ENCODE results near the gene MAPK9. TPM values are rescaled to one million over a fixed set of nuclear protein-coding genes. Genes with fewer than 3 reads are reported as not detected.
A peak's percentile ranks its signal among the peaks of the same experiment; 100 is the strongest.
"Not testable (repeated sequence)": the region's sequence is repeated elsewhere in the genome, so short reads cannot be mapped to it uniquely, and the experiment has no call there.

MAPK9 gene
- polyA plus RNA-seq, 4 donors, result 35.8 to 46.6 (median 38.8) TPM

DNA sequence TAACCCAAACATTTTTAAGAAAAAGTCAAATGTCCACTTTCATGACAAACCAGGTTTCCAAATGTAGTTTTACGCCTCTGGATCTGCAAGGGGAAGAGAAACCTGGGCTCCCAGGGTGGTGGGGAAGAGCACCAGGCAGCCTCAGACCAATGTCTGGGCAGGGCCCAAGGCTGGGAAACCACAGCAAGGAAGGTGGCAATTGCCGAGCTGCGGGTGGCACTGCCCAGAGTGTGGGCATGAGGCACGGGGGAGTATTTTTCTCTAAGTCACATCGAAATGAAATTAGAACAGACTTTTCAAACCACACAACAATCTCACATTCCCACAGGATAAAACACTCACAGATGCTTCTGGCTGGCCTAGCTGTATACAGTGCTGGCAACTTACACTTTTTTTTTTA, 50.3 kb downstream of the MAPK9 start:
- no peak for DNase-seq (ENCODE audit: low read depth in 4 of 4, low spot score in 3 of 4)

DNA sequence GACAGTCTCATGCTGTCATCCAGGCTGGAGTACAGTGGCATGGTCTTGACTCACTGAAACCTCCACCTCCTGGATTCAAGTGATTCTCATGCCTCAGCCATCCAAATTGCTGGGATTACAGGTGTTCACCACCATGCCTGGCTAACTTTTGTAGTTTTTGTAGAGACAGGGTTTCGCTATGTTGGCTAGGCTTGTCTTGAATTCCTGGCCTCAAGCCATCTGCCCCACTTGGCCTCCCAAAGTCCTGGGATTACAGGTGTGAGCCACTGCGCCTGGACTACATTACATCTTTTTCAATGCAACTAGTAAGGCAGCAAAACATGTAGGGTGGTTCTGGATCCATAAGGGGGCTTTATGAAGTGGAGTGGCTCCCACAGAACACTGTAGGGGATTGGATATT, 53.3 kb downstream of the MAPK9 start:
- no peak for DNase-seq (ENCODE audit: low read depth in 4 of 4, low spot score in 3 of 4)

DNA sequence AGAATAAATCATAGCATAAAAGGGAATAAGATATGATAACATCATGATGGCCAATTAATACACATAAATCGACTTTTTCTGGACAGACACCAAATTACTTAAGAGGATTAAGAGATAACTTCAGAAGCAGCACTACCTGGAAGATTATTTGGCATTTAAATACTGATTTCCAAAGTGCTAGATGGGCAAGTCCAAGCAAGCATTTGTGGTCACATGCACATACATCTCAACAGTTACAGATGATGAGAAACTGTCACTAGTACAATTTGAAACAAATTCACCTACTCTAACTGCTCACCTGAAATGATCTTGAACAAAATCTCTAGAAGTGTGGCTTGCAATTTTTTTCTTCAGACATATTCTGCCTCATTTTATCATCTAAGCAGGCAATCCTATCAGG, 56.0 kb downstream of the MAPK9 start:
- DNase-seq (ENCODE audit: low read depth in 4 of 4, low spot score in 3 of 4), result no peak

DNA sequence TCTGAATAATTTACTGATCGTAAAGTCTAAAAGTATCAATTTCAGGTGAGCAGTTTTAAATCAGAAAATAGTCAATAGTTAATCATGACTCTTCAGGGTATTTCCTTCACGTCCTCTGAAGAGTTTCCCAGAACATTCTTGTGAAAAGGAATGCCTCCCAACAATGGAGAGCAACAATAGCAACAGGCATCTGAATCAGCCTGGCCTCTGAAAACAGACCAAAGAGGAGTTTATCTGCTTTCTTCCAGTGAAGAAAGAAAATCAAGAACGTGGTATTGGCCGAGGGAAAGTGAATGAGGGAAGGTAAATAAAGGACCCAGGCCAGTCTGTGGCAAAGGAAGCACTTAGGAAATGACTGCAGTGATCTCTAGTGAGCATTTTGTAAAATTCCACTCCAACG, 56.8 kb downstream of the MAPK9 start:
- DNase-seq (ENCODE audit: low read depth in 4 of 4, low spot score in 3 of 4), result no peak

DNA sequence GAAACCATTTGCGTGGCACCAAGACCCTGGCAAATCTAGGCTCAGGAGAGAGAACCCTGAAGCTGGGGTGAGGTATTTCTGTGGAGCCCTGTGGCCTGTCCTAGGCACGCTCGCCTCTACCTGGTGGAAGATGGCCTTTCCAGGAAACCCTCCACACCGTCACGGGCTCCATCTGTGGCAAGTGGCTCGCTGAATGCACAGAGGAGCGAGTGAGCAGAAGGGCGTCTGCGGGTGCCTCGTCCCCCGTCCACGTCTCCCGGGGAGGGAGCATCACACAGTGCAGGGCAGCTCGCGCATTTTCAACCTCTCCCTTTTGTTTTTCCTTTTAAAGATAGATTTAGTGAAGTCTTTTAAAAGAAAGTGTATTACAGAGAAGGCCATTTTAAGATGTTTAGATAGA, 57.6 kb downstream of the MAPK9 start:
- DNase-seq (ENCODE audit: low read depth in 4 of 4, low spot score in 3 of 4), result no peak

DNA sequence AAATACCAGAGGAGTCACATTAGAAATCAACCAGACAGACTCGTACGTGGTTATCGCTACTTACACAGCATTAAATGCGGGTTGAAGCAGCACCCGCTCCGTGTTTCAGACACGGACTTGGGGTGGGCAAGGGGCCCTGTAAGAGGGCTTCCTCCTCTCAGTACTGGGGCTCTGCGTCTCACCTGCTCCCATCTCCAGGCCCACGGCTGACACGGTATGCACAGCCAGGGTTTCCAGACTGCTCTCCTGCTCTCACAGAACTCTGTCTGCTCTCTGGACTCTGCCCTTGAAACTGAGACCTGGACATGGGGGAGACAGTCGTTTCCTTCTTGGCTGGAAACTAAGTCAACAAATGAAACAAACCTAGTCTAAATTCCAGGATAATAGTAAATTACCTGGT, 58.2 kb downstream of the MAPK9 start:
- no peak for DNase-seq (ENCODE audit: low read depth in 4 of 4, low spot score in 3 of 4)

DNA sequence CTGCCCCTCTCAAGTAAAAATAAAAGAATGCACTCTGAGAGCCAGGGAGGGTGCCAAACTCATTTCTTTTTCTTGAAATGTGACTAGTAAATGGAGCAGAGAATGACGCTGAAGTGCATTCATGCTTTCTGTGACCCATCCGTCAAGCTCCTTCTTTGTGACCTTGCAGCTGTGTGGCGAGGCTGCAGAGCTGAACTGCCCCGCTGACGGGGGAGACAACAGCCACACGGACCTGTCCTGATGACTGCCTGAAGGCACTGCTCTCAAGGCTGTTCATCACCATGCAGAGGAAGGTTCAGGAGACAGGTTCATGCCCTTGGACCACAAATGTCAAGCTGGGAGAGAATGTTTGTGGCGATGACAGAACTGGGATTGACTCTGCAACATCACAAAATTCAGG, 61.9 kb downstream of the MAPK9 start:
- no peak for DNase-seq (ENCODE audit: low read depth in 4 of 4, low spot score in 3 of 4)

DNA sequence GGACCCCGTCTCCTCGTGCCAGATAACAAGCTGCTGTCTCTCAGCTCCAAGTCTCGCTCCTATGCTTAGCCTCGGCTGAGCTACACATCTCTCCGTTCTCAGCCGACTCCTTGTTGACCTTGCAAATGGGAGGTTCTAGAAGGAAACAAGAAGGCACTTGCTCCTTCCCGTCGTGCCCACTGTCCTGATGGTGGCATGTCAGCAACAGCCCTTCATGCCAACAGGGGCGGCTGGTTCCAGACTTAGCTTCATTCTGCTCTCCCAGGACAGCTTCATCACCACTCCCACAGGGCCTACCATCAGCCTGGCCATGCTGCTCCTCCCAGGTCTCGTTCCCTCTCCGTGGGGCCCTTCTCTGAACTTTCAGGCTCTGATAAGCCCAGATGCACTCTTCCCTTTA, 69.8 kb downstream of the MAPK9 start:
- DNase-seq (ENCODE audit: low read depth in 4 of 4, low spot score in 3 of 4), result no peak

DNA sequence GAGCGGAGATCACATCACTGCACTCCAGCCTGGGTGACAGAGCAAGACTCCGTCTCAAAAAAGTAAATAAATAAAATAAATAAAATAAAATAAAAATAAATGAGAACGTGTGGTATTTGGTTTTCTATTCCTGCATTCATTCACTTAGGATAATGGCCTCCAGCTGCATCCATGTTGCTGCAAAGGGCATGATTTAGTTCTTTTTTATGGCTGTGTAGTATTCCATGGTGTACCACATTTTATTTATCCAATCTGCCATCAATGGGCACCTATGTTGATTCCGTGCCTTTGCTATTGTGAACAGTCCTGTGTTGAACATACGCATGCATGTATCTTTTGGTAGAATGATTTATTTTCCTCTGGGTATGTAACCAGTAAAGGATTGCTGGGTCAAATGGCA, 74.1 kb downstream of the MAPK9 start:
- DNase-seq (ENCODE audit: low read depth in 4 of 4, low spot score in 3 of 4), result no peak

DNA sequence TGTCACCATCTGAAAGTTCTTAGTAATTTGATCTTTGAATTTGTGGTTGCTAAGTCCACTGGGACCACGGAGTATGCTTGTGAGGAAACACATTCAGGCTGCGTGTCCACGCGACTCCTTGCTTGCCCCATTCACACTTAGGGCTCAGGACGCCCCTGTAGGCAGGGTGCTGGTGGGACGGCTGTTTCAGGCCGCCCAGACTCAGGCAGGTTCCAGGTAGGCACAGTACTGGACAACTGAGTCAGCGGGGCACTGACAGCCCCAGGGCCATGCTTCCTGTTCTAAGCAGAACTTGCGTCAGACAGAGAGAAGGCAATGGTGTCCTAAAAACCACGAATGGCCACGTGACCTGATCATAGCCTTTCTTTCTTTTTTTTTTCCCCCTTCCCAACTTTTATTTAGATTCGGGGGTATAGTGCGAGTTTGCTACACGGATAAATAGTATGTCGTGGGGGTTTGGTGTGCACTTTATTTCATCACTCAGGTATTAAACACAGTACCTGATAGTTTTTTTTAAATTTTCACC, 75.2 kb downstream of the MAPK9 start:
- no peak for DNase-seq (ENCODE audit: low read depth in 4 of 4, low spot score in 3 of 4)

DNA sequence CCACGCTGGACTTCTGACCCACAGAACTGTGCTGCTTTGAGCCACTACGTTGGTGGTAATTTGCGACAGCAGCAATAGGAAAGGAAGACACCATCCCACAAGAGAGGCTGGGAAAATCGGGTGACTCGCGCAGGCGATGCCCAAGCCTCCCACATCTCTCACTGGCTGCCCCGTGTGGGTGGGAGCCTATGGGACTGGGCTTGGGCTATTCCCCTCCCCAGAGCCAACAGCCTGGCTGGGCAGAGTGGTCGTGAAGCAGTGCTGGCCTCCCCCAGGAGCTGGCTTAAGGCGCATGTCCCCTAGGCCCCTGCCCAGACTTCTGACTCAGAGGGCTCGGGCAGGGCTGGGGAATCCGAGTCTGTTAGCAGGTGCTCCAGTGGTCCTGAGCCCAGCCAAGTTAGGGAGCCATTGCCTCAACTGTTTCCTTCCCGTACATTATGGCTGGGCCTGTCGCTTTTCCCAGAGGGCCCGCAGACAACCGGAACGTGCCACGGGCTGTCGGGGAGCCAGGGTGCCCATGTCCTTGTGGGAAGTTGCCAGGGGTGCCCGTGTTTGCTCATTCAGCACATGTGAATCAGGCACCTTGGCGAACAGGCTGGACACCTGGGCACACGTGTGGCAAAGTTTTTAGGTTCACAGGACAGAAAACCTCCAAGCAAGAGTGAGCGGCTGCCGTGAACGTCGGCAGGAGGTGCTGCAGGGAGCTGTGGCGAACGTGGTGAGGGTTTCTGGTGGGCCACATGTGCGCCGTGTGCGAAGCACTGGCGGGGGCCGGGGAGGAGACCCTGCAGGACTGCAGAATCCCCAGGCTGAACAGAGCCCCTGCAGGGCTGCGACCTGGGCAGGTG, 75.9 kb downstream of the MAPK9 start:
- DNase-seq (ENCODE audit: low read depth in 4 of 4, low spot score in 3 of 4), result no peak

DNA sequence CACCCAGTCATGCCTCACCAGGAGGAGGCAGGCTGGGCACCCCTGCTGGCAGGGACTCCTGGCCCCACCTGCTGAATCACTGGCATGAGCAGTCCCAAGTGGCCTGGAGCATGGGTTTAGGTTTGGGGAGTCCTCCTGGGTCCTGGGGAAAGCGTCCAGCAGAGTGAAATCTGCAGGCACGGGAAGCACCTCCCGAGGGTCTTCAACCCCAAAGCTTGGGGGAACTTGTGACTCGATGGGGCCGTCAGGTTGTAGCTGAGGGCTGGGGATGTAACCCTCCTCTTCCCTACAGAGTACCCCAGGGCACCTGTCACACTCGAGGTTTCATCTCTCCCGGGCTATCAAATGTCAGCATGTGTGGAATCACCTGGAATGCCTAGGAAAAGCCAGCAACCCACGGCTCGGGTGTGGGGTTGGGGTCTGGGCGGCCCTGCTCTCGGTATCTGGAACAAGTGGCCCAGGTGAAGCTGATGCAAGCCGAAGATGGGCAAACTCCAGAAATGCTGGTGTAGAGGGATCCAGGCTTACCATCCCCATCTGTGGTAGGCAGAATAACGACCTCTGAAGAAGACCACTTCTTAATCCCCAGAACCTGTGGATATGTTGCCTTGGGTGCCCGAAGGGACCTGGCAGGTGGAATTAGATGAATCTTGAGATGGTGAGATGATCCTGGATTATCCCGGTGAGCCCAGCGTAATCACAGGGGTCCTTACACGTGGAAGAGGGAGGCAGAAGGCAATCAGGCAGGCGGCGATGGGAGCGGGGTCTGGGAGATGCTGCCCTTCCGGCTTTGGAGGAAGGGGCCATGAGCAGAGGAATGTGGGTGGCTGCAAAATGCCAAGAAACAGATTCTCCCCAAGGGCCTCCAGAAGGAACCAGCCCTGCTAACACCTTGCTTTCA, 76.8 kb downstream of the MAPK9 start:
- no peak for DNase-seq (ENCODE audit: low read depth in 4 of 4, low spot score in 3 of 4)

DNA sequence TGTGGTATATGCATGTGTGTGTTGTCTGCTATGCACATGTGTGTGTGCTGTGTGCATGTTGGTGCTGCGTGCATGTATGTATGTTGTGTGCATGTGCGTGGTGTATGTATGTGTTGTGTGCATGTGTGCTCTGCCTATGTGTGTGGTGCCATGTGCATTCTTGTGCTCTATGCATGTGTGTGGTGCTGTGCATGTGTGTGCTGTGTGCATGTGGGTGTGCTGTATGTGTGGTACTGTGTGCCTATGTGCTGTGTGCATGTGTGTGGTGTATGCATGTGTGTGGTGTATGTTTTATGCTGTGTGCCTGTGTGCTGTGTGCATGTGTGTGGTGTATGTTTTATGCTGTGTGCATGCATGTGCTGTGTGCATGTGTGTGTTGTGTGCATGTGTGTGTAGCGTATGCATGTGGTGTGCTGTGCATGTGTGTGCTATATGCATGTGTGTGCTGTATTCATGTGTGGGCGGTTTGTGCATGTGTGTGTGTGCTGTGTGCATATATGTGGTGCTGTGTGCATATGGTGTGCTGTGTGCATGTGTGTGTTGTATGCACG, 78.2 kb downstream of the MAPK9 start:
- no peak for DNase-seq (ENCODE audit: low read depth in 4 of 4, low spot score in 3 of 4)

DNA sequence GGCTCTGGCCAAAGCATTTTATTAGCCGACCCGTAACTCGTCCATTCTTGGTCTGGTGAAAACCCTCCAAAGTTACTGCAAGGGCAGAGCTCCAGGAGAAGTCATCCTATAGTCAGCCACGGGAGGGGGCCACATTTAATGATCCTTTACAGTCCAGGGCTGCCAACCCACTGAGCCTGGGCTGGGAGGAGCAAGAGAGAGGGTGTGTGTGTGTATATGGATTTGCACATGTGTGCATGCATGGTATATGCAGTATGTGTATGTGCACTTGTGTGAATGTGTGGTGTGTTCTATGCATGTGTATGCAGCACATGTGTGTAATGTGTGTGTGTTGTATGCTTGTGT, 78.7 kb downstream of the MAPK9 start:
- no peak for DNase-seq (ENCODE audit: low read depth in 4 of 4, low spot score in 3 of 4)

DNA sequence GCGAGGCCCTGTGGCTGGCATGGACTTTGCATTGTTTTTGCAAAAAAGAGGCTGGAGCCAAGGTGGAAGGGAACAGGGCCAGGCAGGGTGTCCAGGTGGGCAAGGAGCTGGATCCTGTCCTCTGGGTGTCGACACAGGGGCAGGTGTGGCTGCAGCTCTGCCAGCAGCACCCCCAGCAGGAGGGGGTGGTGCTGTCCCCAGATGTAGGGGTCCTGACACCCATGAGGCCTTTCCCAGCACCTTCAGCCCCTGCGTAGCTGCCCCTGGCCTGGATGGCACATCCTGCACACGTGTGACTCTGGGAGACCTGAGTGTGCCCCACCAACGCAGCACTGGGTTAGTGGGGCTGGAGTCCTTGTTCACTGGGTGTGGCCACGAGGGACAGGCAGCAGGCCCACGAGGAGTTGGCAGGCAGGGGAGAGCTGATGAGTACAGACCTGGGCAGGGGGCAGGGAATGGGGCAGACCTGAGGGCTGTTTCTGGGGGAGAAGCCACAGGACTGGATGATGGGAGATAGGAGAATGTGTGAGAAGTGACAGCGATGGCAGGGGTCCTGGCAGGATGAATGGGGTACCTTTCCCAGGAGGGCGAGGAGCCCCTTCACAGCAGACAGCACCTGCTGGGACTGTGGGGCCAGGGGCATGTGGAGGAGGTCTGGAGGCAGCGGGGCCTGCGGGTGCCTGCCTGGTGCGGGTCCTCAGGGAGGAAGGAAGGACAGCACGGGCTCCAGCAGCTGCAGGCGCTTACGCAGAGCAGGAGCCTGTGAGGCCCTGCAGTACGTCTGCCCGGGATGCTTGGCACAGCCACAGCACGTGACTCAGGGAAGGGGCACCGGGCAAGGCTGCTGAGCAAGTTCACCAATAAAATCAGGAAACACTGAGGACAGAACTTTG, 79.3 kb downstream of the MAPK9 start:
- DNase-seq (ENCODE audit: low read depth in 4 of 4, low spot score in 3 of 4), result no peak

DNA sequence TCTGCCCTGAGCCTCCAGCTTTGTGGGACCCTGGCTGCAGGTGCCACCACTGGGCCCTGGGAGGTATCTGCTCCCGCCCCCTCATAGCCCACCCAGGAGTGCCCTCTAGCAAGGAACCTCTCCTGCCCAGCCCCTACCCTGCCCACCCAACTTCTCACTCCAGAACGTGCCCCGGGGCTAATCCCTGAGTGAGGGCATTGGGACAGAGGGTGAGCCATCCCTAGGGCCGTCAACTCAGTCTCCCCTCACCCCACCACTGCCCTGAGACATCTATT, 80.2 kb downstream of the MAPK9 start:
- DNase-seq (ENCODE audit: low read depth in 4 of 4, low spot score in 3 of 4), result no peak

DNA sequence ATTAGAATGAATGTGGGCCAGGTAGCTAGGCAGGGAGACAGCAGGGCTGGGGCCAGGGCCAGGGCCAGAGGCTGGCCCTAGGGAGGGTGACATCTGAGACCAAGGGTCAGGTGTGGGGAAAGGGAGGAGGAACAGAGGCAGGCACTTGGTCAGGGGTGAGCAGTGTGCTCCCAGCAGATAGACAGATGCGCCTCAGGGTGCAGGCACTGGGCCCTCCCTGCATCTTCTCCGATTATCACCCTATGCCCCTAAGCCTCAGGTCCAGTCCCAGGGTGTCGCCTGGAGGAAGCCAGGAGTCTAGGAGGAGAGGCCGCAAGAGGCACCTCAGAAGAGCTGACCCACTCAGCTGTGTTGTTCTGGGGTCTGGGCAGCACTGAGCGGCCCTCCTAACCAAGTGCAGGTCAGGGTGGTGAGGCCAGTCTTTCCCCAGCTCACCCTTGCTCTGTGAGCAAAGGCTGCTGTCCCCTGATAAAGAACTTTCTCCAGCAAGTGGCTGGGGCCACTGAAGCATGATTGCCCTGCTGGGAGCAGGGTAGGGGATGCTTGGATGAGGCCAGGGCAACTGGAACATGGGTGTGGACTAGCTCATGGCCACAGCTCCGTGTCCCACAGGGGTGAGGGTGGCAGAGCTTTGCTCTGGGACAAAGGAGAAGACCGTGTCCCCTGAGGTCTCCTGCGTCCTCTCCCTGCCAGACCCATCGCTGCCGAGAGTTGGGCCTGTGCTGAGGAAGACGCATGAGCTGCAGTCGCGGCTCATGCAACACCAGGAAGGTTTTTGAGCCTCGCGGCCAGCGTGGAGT, 80.7 kb downstream of the MAPK9 start:
- DNase-seq (ENCODE audit: low read depth in 4 of 4, low spot score in 3 of 4), result no peak

DNA sequence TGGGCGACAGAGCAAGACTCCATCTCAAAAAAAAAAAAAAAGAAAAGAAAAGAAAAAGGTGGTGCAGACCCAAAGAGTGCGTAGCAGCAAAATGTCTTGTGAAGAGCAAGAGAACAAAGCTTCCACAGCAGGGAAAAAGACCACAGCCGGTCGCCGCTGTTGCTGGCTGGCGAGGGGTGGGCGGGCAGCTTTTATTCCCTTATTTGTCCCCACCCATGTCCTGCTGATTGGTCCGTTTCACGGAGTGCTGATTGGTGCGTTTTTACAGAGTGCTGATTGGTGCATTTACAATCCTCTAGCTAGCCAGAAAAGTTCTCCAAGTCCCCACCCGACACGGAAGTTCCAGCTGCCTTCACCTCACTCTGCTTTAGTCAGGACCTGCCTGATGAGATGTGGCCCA, 81.8 kb downstream of the MAPK9 start:
- not testable (repeated sequence) for DNase-seq (ENCODE audit: low read depth in 4 of 4, low spot score in 3 of 4)

DNA sequence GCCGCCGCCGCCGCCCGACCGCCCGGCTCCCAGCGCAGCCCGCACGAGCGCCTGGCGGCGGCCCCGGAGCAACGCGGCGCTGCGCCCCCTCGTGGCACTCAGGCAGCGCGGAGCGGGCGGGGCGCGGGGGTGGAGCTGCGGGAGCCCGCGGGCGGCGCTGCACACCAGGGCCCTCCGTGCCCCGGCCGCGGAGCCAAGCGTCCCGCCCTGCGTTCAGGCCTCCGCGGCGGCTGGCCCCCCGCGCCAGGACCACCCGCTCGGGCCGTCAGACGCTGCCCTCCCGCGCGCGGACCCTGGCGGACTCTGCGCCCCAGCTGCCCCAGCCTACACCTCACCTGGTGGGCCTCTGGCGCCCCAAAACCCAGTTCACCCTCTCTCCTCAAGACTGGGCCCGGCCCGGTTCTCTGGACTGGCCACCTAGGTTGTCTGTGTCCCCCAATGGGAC, 82.7 kb downstream of the MAPK9 start, which contains the start of gene RASGEF1C:
RASGEF1C (minus strand) TSS at position 75 of the 445 bp plus-strand sequence. CDS start 71,159 bp downstream, outside the sequence.
- peak in 3 of 4 donors; percentile 32 to 56 (median 46) for DNase-seq (ENCODE audit: low read depth in 4 of 4, low spot score in 3 of 4)
